Smooth muscle cell (in vitro differentiated cells): ENCODE data around the gene STARD13. TPM values are rescaled to one million over a fixed set of nuclear protein-coding genes. Genes with fewer than 3 reads are reported as not detected.

Experiments used
- DNase-seq: peaks from one replicate; lab custom pipeline; 2025; ENCODE audit not compliant: unreplicated experiment; lab: John Stamatoyannopoulos, UW
- H2AFZ ChIP-seq: fragments of 200-600 bp; sonication (generic); 2 replicates; pipeline ENCODE4 v1.6.0; 2016; ENCODE audit warnings: antibody characterized with exemption, low read depth, mild to moderate bottlenecking
- H3F3A ChIP-seq: fragments of 200-600 bp; sonication (generic); 2 replicates; pipeline ENCODE4 v1.6.0; 2017; ENCODE audit warnings: antibody characterized with exemption, low read depth
- H3K27ac ChIP-seq: fragments of 200-600 bp; sonication (generic); 2 replicates; pipeline ENCODE4 v1.5.1; 2016; ENCODE audit warnings: low read depth, mild to moderate bottlenecking
- H3K27me3 ChIP-seq: fragments of 200-600 bp; sonication (generic); 2 replicates; pipeline ENCODE4 v1.6.1; 2016; ENCODE audit warnings: low read depth, mild to moderate bottlenecking
- H3K36me3 ChIP-seq: fragments of 200-600 bp; sonication (generic); 2 replicates; pipeline ENCODE4 v1.5.1; 2016; ENCODE audit warnings: low read depth
- H3K4me1 ChIP-seq: fragments of 200-600 bp; sonication (generic); 2 replicates; pipeline ENCODE4 v1.5.1; 2016; ENCODE audit warnings: low read depth
- H3K4me2 ChIP-seq: fragments of 200-600 bp; sonication (generic); 2 replicates; pipeline ENCODE4 v1.6.0; 2016; ENCODE audit warnings: mild to moderate bottlenecking
- H3K4me3 ChIP-seq: fragments of 200-600 bp; sonication (generic); 2 replicates; pipeline ENCODE4 v1.5.1; 2016; ENCODE audit warnings: mild to moderate bottlenecking
- H3K79me2 ChIP-seq: fragments of 200-600 bp; sonication (generic); 2 replicates; pipeline ENCODE4 v1.6.0; 2016; ENCODE audit warnings: low read depth, mild to moderate bottlenecking
- H3K9ac ChIP-seq: fragments of 200-600 bp; sonication (generic); 2 replicates; pipeline ENCODE4 v1.6.0; 2016; ENCODE audit warnings: low read depth
- H3K9me3 ChIP-seq: fragments of 200-600 bp; sonication (generic); replicated peaks from 2 replicates; pipeline ENCODE4 v1.5.1; 2016; ENCODE audit warnings: low read depth
- H4K20me1 ChIP-seq: fragments of 200-600 bp; sonication (generic); 2 replicates; pipeline ENCODE4 v1.6.0; 2016; ENCODE audit warnings: low read depth
- CTCF ChIP-seq: fragments of 200-600 bp; sonication (generic); IDR thresholded peaks from 2 replicates; pipeline ENCODE4 v1.5.1; 2017; ENCODE audit warnings: borderline replicate concordance, mild to moderate bottlenecking, antibody characterized with exemption; ENCODE audit not compliant: insufficient read depth, poor library complexity, severe bottlenecking
- WGBS: methylation state at CpG from one replicate; pipeline ENCODE4 v1.1.7; 2016; ENCODE audit warnings: low lambda C conversion rate; 5-methylcytosine and 5-hydroxymethylcytosine counted together
- polyA plus RNA-seq: library from polyadenylated mRNA; unstranded; fragments of >200 nt; fragmentation: Nextera tagmentation; extraction: Ambion mirVana; gene quantifications from 2 replicates; pipeline ENCODE4 v1.2.1, GENCODE V29; 2016
- total RNA-seq: library from RNA; depleted of rRNA; stranded (reverse); fragments of >200 nt; gene quantifications from 2 replicates; pipeline ENCODE4 v1.2.3, GENCODE V29; 2014

The STARD13 gene
- total and polyA plus RNA-seq, 2 experiments from 2014 or later = 12.4 to 18.8 TPM

- peak overlapping the region; percentile 99 for H3K27ac ChIP-seq
Observed at GRCh38 chr13:33279414-33280278, 5.9 kb downstream of the STARD13 start.

GRCh38 chr13:33278913-33279312 is 6.6 kb downstream of the STARD13 start:
- peak overlapping the region; percentile 99 for H3K27ac ChIP-seq
- no peak for DNase-seq
- H4K20me1 ChIP-seq = no peaks in the 10 kb centered on the region
- H3K9ac ChIP-seq = peak overlapping the region; percentile 72
- H3K79me2 ChIP-seq = peaks cover 71% of the 10 kb centered on the region
- no peak for TF ChIP-seq CTCF
- H3K4me1 ChIP-seq = peaks cover 11% of the 10 kb centered on the region
- H3K27me3 ChIP-seq = no peaks in the 10 kb centered on the region
- H3K4me2 ChIP-seq = peak overlapping the region; percentile 93
- H3F3A ChIP-seq = peaks cover 17% of the 10 kb centered on the region
- WGBS = 0% methylated on average over 1 of the region's 1 CpG
- H3K9me3 ChIP-seq = no peaks in the 10 kb centered on the region
- H3K4me3 ChIP-seq = no peak overlapping the region
- no peak overlapping the region for H2AFZ ChIP-seq
- no peaks in the 10 kb centered on the region for H3K36me3 ChIP-seq

More at GRCh38 chr13:33279414-33280278, 5.9 kb downstream of the STARD13 start:
- no peak for DNase-seq
- peak overlapping the region; percentile 93 for H3K4me2 ChIP-seq
- peaks cover 71% of the 10 kb centered on the region for H3K79me2 ChIP-seq
- no peaks in the 10 kb centered on the region for H3K36me3 ChIP-seq
- no peaks in the 10 kb centered on the region for H3K9me3 ChIP-seq
- peaks cover 18% of the 10 kb centered on the region for H3K4me1 ChIP-seq
- WGBS = 4% methylated on average over 2 of the region's 2 CpGs
- peak overlapping the region; percentile 72 for H3K9ac ChIP-seq
- no peaks in the 10 kb centered on the region for H4K20me1 ChIP-seq
- peaks cover 17% of the 10 kb centered on the region for H3F3A ChIP-seq
- H3K27me3 ChIP-seq = no peaks in the 10 kb centered on the region
- no peak overlapping the region for H2AFZ ChIP-seq
- TF ChIP-seq CTCF = no peak
- no peak overlapping the region for H3K4me3 ChIP-seq

- H3K4me2 ChIP-seq = no peak overlapping the region
Observed at GRCh38 chr13:33277946-33278345, 7.6 kb downstream of the STARD13 start.

More at GRCh38 chr13:33277946-33278345, 7.6 kb downstream of the STARD13 start:
- Histone ChIP-seq H2AFZ (no peak overlapping the region), H3K9me3 (no peaks in the 10 kb centered on the region), H3F3A (peaks cover 10% of the 10 kb centered on the region), H3K4me3 (no peak overlapping the region), H3K27ac (peak overlapping the region; percentile 99), H3K27me3 (no peaks in the 10 kb centered on the region), H3K36me3 (no peaks in the 10 kb centered on the region), H3K4me1 (peaks cover 11% of the 10 kb centered on the region), H3K9ac (no peak overlapping the region), H3K79me2 (peaks cover 71% of the 10 kb centered on the region), H4K20me1 (no peaks in the 10 kb centered on the region)
- 56% methylated on average over 1 of the region's 1 CpG for WGBS
- TF ChIP-seq CTCF = no peak
- DNase-seq = no peak
